RPMI7951 (cell line): ENCODE results near the gene ITK. TPM values are rescaled to one million over a fixed set of nuclear protein-coding genes. Genes with fewer than 3 reads are reported as not detected.
A peak's percentile ranks its signal among the peaks of the same experiment; 100 is the strongest.

Experiments used
- DNase-seq: peaks from one replicate; pipeline ENCODE4 v3.0.0-alpha.2; 2012; ENCODE audit warnings: low read depth
- total RNA-seq: library from RNA; depleted of rRNA; stranded (reverse); fragments of >200 nt; shearing (Covaris generic); gene quantifications from 2 replicates; pipeline ENCODE4 v1.2.3, GENCODE V29; 2014

Gene ITK
- total RNA-seq, 1 experiment from 2014 or later: not detected

DNA sequence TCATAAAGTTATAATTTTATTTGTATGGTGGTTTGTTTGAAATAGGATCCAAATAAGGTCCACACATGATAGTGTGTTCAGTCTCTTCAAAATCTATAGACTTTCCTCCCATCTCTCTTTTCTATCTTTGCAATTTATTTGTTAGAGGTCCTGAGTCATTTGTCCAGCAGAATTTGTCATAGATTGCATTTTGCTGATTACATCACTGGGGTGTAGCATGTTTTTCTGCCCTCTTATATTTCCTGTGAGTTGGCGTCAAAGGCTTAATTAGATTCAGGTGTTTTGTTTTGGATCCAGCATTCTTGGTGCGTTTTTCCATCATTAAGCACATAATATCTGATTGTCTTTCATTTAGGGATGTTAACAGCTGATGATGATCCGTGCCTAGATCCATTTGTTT, 100.3 kb downstream of the ITK start:
- DNase-seq: peak; percentile 17

DNA sequence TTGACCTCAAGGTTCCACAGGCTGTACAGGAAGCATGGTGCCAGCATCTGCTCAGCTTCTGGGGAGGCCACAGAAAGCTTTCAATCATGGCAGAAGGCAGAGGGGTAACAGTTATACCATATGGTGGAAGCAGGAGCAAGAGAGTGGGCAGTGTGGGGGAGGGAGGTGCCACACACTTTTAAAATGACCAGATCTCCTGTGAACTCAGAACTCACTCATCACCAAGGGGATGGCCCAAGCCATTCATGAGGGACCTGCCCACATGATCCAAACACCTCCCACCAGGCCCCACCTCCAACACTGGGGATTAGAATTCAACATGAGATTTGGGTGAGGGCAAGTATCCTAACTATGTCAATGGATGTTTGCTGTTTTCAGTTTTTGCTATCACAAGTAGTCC, 101.5 kb downstream of the ITK start:
- DNase-seq: no peak

DNA sequence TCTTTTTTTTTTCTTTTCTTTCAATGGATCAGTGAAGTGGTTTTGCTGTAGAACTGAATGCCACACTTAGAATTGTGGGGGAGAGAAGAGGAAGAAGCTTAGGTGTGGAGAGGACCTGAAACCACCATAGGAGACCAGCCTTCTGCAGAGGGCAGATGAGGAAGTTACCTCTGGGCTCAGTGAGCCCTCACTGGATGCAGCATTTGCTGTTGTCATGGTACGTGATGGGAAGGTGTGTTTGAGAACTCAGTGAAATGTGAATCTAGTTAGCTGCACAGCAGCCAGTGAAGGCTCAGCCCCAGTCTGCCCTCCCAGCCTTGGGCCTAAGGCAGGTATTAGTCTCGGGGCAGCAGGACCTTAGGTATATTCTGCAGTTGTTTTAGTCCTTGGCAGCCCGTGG, 102.8 kb downstream of the ITK start:
- no peak for DNase-seq

DNA sequence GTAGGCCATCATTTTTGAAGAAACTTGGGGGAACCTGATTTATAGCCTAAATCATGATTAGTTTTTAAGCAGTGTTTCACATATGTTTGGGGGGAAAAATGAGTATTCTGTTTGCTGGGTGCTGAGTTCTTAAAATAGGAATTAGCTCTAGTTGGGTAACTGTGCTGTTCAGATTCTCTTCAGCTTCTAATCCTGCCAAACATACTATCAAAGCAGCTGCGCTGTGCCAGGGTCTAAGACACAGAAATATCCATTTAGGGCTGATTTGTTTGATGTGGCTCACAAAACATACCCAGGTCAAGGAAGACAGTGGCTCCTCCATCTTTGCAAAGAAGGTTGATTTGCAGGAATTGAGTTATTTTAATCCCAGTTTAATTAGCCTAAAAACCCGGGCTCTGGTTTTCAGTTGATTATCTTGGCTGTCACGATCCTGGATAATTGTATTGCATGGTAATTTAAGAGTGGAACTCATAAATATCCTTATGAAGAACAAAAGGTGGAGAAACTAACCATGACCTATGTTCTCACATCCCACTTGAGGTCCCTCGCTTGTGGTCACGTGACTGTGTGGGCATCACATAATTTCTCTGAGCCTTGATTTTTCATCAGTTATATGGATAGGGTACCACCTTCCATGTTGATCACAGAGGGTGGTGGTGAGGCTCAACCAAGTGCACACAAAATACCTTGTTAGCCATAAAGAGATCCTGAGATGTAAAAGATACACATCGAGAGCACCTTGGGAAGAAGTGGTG, 104.0 kb downstream of the ITK start:
- no peak for DNase-seq

DNA sequence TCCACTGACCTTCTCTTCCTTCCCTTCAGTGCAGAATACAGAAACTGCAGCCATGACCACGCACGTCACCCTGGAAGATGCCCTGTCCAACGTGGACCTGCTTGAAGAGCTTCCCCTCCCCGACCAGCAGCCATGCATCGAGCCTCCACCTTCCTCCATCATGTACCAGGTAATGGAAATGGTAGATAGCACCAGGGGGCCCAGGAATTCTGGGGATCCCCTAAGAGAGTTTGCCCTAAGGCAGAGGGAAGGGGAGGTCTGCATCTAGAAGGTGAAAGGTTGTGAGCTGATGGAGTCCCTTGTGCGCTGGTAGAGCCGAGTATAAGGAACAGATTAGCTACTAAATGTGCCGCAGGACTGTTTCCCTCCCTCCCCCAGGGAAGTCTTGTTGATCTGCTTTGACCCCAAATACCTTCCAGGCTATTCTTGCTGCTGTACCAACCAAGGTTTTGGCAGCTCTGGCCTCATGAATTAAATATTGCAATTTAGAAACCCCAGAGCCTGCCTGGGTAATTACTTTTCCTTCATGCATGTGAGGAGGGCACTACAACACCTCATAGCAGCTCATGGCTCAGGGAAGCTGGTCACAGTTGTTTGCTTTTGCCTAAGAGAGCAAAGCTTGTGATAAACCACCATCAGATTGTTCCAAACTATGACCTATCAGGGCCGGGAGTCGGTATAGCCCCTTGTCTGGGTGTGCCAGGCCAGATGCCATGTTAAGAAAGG, 104.8 kb downstream of the ITK start:
- no peak for DNase-seq

DNA sequence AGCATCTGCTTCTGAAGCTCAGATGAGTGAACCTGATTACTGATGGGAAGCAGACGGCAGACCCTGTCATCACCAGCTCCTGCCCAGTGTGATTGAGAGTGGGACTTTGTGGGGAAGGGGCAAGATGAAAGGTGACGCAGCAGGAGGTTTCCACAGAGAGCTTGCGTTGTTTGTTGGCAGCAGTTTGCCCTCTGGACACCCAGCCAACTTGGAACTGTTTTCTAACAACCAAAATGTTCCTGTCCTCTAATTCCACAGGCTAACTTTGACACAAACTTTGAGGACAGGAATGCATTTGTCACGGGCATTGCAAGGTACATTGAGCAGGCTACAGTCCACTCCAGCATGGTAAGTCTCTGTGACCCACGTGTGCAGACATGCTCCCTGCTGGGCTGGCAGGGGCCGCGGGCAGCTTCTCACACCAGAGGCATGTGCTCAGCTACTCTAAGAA, 106.1 kb downstream of the ITK start:
- DNase-seq: no peak

DNA sequence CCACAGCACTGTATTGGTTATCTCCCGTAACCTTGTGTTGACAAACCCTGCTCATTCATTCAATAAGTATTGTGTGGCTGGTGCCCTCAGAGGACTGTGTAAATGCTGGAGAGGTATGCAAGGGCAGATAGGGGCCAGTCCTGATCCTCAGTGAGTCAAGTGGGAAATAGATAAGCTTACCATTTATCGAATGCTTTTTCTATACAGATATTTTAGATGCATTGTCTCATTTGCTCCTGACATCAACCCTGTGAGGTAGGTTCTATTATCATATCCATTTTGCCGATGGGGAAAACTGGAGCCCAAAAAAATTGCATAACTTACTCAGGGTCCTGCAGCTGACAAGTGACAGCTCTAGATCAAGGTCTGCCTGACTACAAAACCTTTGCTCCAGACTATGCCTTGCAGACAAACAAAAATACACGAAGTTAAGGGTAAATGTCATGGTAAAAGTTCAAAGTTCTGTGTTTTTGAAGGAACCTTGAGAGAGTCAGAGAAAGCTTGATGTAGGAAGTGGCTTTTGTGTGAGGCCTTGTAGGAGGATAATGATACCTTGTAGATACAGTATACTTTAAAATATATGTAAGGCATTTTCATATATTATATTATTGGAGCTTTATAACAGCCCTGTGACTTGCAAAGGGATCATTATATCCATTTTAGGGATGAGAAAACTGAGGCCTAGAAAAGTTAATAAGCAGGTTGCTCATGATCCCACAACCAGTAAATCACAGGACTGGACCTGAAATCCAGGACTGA, 107.9 kb downstream of the ITK start:
- DNase-seq: no peak

DNA sequence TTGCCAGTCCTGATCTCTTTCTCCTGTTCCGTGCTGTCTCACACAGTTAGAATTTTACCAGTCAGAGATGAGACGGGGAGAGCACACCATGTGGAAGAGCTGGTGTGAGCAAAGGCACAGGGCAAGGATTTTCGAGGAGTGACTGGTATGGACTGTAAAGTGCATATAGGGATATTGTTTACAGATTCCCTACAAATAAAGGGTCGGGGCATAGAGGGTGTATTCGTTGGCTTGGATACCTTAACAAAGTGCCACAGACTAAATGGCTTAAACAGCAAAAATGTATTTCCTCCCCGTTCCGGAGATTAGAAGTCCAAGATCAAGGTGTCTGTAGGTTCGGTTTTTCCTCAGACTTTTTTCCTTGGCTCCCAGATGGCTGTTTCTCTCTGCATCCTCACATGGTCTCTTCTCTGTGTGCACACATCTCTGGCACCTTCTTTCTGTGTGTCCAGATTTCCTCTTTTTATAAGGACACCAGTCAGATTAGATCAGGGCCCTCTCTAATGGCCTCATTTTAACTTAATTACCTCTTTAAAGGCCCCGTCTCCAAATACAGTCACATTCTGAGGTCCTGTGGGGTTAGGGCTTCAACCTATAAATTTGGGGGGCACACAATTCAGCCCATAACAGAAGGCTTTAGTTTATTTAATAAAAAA, 108.7 kb downstream of the ITK start:
- DNase-seq: no peak

DNA sequence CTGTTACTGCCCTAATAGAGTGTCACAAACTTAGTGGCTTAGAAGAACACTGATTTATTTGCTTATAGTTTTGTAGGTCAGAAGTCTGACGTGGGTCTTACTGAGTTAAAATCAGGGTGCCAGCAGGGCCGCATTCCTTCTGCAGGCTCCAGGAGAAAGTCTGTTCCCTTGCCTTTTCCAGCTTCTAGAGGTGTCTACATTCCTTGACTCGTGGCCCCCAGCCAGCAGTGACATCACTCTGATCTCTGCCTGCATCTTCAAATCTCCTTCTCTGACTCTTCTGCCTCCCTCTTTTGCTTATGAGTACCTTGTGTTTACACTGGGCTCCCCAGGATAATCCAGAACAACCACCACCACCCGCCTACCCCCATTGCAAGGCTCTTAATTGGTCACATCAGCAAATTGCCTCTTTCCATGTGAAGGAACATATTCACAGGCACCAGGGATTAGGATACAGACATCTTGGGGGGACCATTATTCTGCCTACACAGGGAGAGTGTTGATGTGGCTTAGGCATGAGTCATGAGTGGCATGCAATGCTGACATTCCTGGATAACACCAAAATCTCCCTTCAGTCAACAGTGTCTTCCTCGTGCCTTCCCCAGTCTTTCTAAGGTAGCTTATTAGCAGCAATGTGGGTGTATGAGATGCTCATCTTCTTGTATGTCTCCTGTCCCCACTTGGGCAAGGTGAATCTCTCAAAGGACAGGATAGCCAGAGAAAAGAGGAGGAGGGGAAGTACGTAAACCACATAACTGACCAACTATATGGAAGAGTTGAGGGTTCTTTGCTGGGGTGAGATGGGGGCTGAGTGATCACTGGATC, 109.7 kb downstream of the ITK start:
- peak; percentile 56 for DNase-seq

DNA sequence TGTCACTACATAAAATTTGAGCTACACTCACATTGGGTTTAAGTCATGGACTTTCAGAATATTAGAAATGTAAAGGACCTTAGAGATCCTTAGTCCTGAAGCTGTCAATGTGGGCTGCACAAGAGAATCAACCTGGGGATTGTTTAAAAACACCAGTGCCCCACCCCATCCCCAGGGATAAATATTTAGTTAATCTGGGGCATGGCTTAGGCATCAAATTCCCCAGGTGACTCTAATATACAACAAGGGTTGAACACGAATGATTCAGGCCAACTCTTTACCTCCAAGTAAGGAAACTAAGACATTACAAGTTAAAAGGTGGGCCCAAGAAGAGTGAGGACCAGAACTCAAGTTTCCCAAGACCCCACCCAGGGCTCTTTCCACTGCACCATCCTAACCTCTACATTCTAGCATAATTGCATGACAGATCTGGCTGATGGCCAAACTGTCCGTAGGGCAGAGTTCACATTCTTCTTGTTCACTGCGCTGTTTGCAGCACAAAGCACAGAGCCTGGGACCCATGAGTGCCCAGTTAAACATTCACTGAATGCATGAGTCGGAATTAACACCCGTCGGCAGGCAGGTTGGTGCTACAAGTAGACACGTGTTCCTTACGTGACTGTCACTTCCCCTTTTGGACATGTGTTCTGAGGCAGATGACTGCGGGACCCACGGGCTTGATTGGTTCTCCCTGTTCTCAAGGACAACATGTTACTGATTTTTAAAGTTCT, 110.5 kb downstream of the ITK start:
- DNase-seq: peak; percentile 8

DNA sequence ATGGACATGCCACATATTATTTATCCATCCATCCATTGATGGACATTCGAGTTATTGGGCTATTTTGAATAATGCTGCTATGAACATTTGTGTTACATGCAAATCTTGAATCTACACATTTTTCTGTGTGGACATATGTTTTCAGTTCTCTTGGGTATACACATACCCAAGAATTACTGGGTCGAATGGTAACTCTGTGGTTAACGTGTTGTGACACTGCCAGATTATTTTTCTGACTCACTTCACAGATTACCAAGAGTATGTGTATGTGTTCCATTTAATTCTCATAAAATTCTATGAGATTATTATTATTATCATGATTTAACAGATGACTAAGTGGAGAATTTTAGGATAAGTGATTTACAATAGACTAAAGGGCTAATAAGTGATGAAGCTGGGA, 112.0 kb downstream of the ITK start:
- no peak for DNase-seq

DNA sequence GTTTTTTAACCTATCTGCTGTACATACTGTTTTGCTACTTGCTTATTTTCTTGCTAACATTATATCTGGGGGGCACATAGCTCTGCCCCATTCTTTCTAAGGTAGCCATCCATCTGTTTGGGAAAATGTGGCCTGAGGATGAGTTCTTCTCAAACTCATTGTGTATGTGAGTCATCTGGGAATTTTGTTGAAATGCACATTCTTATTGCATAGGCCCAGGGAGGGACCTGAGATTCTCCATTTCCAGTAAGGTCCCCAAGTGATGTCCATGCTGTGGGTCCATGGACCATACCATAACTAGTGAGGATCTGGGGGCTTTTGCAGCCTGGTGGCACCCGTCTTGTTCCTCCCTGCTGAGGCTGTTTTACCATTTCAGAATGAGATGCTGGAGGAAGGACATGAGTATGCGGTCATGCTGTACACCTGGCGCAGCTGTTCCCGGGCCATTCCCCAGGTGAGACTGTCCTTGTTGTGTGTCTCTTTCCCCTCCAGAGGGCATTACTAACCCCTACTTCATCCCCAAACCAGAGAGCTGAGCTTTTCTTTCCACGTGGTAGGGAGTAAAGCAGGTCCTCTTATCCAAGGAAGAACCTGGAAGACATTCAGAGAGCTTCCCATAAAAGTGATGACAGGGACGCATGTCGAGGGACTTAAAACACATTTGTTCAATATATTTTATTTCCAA, 113.9 kb downstream of the ITK start:
- no peak for DNase-seq

DNA sequence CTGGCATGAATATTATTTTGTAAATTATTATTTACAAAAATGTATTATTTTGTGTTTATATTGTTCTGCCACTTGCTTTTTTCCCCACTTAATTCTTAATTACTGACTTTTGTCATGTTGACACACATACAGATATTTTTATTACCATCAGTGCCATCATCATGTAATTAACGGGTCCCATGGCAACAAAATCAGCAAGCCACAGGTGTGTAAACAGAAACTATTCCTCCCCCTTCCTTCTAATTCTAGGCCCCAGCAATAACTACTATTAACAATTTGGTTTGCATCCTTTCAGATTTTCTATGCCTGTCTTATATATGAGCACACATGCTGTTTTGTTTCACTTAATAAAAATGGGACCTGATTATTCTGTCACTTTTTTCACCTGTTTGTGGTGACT, 114.6 kb downstream of the ITK start:
- no peak for DNase-seq

DNA sequence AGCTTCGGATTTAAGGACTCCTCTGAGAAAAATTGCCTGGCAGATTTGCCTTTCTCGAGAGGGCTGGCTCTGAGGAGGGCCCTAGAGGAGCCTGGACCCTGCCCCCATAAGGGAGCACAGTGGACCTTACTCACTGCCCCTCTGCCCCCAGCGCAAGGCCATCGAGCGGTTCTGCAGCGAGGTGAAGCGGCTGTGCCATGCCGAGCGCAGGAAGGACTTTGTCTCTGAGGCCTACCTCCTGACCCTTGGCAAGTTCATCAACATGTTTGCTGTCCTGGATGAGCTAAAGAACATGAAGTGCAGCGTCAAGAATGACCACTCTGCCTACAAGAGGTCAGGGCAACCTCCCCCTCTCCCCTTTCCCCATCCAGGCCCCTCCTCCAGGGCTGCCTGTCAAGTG, 119.9 kb downstream of the ITK start:
- no peak for DNase-seq

DNA sequence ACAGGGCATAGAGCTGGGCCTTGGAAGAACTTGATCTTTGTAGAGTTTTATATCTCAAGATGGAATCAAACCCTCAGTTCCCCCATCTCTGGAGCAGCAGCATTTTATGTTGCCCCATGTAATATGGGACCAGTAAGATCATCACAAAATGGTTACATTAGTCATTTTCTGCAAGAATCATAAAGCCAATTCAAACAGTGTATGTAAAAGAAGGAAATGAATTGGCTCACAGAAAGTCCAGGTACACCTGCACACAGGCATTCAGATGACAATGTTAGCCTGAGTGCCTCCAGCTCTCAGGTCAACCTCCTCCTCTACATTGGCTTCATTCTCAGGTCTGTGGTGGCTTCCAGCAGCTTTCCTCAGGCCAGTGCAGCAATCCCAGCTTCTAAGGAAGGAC, 120.4 kb downstream of the ITK start:
- DNase-seq: no peak

DNA sequence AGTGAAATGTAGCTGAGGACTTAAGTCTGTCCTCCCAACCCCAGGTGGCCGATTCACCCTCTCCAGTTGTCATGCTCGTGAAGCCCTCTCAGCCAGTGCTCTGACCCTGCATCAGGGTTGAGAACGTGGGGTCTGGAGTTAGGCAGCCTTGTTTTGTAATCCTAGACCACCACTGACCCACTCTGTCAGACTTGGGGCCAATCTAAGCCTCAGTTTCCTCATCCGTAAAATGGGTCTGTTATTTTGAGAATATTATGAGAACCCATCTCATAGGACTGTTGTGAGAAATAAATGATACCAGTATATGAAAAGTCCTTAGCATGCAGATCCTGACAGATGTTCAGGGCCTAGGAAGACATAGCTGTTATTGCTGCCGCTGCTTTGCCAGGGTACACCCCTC, 122.4 kb downstream of the ITK start:
- no peak for DNase-seq

DNA sequence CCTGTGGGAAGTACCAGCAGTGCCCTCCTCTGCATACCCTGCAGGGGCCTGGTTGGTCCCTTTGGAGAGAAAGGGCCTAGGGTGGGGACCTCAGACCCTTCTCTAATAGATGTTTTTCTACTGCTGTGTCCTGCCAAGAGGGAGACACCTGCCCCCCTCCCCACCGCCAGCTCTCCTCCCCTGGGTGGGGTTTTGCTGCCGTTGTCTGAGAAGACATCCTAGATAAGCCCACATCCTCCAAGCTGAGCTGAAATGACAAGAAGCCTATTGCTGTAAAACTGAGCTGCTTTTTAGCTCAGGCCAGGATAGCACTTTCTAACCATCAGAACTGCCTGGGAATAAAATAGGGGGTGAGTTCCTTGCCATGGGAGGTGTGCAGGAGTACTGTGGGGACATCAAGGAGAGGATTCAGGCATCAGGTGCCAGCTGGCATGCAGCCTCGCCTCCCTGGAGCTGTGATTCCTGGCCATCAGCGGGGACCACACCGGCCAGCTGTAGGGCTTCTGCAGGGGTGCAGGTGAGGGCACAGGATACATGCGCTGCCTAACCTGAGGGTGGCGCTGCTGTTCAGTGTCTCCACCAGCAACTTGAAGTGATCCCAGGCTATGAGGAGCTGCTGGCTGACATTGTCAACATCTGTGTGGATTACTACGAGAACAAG, 123.2 kb downstream of the ITK start:
- no peak for DNase-seq
